HL-60 (cell line): ENCODE data around the gene RAI14.

Experiments used
- DNase-seq, 2 experiments: peaks; one replicate each; pipeline ENCODE4 v3.0.0-alpha.2; 2010 to 2020; ENCODE audit warnings: low read depth in 1 of 2, low spot score in 1 of 2
- H3K27ac ChIP-seq: fragments of 250-450 bp; sonication (Bioruptor Pico); replicated peaks from 2 replicates; pipeline ENCODE4 v1.5.1; 2020; ENCODE audit warnings: mild to moderate bottlenecking, moderate library complexity
- H3K27me3 ChIP-seq: fragments of 250-450 bp; sonication (Bioruptor Pico); 2 replicates; pipeline ENCODE4 v1.5.1; 2021; ENCODE audit warnings: mild to moderate bottlenecking, moderate library complexity; ENCODE audit not compliant: insufficient read depth, poor library complexity, severe bottlenecking
- H3K4me3 ChIP-seq: replicated peaks from 2 replicates; pipeline ENCODE4 v1.5.1; 2011; ENCODE audit warnings: mild to moderate bottlenecking, control low read depth, low read length; ENCODE audit not compliant: insufficient read depth
- GABPA ChIP-seq: IDR thresholded peaks from 2 replicates; pipeline ENCODE4 v1.6.1; 2012; ENCODE audit warnings: low read depth
- POLR2AphosphoS5 ChIP-seq: IDR thresholded peaks from 2 replicates; pipeline ENCODE4 v1.6.1; 2012; ENCODE audit warnings: low read depth
- REST ChIP-seq: IDR thresholded peaks from 2 replicates; pipeline ENCODE4 v1.6.1; 2012; ENCODE audit warnings: low read depth; ENCODE audit not compliant: insufficient replicate concordance
- SPI1 ChIP-seq: IDR thresholded peaks from 2 replicates; pipeline ENCODE4 v1.6.1; 2012; ENCODE audit warnings: low read depth, mild to moderate bottlenecking, borderline replicate concordance
- TF ChIP-seq, protein P1 (sequence below): IDR thresholded peaks from one replicate; pipeline ENCODE4 v1.5.1; 2011; ENCODE audit warnings: low read length, control low read depth, inconsistent platforms; ENCODE audit not compliant: insufficient read depth

RAI14 gene

GRCh38 chr5:34844106-34844505, 188.0 kb downstream of the RAI14 start:
- DNase-seq = no peak
- TF ChIP-seq POLR2AphosphoS5 (no peak), REST (no peak), SPI1 (no peak), GABPA (no peak)
- TF ChIP-seq, protein P1, sequence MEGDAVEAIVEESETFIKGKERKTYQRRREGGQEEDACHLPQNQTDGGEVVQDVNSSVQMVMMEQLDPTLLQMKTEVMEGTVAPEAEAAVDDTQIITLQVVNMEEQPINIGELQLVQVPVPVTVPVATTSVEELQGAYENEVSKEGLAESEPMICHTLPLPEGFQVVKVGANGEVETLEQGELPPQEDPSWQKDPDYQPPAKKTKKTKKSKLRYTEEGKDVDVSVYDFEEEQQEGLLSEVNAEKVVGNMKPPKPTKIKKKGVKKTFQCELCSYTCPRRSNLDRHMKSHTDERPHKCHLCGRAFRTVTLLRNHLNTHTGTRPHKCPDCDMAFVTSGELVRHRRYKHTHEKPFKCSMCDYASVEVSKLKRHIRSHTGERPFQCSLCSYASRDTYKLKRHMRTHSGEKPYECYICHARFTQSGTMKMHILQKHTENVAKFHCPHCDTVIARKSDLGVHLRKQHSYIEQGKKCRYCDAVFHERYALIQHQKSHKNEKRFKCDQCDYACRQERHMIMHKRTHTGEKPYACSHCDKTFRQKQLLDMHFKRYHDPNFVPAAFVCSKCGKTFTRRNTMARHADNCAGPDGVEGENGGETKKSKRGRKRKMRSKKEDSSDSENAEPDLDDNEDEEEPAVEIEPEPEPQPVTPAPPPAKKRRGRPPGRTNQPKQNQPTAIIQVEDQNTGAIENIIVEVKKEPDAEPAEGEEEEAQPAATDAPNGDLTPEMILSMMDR = no peak
- H3K27ac ChIP-seq = no peak overlapping the region
- peaks cover 2% of the 10 kb centered on the region for H3K27me3 ChIP-seq
- no peak overlapping the region for H3K4me3 ChIP-seq

DNA sequence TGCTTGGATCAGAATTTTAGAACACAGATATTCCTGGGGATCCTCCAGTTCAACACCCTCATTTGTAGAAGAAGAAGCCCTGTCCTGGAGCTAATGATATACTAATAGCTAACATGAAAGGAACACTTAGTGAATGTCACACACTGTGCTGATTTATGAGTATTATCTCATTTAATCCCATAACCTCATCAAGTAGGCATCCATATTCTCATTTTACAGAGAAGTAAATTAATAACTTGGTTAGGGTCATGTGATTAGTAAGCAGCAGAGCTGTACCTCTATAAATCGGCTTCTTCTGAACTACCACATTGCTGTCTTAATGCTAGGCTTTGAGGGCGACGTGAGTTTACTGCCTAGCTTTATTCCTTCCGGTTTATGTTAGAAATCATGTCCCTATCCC, 188.9 kb downstream of the RAI14 start:
- Histone ChIP-seq H3K27me3 (no peaks in the 10 kb centered on the region), H3K4me3 (no peak overlapping the region), H3K27ac (no peak overlapping the region)
- TF ChIP-seq, protein P1 = no peak
- TF ChIP-seq REST (no peak), POLR2AphosphoS5 (no peak), SPI1 (no peak), GABPA (no peak)
- no peak for DNase-seq

GRCh38 chr5:34847056-34847455, 190.9 kb downstream of the RAI14 start:
- DNase-seq = no peak
- TF ChIP-seq SPI1 (no peak), REST (no peak), POLR2AphosphoS5 (no peak), GABPA (no peak)
- TF ChIP-seq, protein P1 = no peak
- Histone ChIP-seq H3K27ac (no peak overlapping the region), H3K27me3 (no peaks in the 10 kb centered on the region), H3K4me3 (no peak overlapping the region)
